ENCODE data around the gene KDM4B. TPM values are rescaled to one million over a fixed set of nuclear protein-coding genes. Genes with fewer than 3 reads are reported as not detected.

The KDM4B gene
- total RNA-seq, 1 donor: 22.1 TPM

GRCh38 chr19:5097331-5097930 is 128.5 kb downstream of the KDM4B start:
- TF ChIP-seq CTCF (IDR thresholded peaks at IDR 0.05; ENCODE audit: extremely low read depth, low read depth, low read length): no peak
- no peaks in the 10 kb centered on the region for H3K4me1 ChIP-seq (ENCODE audit: insufficient read depth, low read length)

GRCh38 chr19:5097959-5098623 is 129.2 kb downstream of the KDM4B start:
- H3K4me3 ChIP-seq (ENCODE audit: insufficient read depth, low read length): no peak overlapping the region
- H3K4me1 ChIP-seq (ENCODE audit: insufficient read depth, low read length): peaks cover 3% of the 10 kb centered on the region
- no peak for DNase-seq (ENCODE audit: insufficient read length, low spot score, missing footprints)
- TF ChIP-seq CTCF (IDR thresholded peaks at IDR 0.05; ENCODE audit: extremely low read depth, low read depth, low read length): no peak
- peaks cover 3% of the 10 kb centered on the region for H3K9me3 ChIP-seq (ENCODE audit: low read depth, low read length)
- H3K27ac ChIP-seq (ENCODE audit: low read depth, low read length): no peak overlapping the region
- H3K36me3 ChIP-seq (ENCODE audit: insufficient read depth, low read length): peaks cover 19% of the 10 kb centered on the region
- H3K4me2 ChIP-seq (ENCODE audit: insufficient read depth, low read length): no peak overlapping the region
- H2AFZ ChIP-seq (ENCODE audit: low read length): no peak overlapping the region
- H3K27me3 ChIP-seq (ENCODE audit: insufficient read depth, low read length): no peaks in the 10 kb centered on the region
- H4K20me1 ChIP-seq (ENCODE audit: insufficient read depth, low read length): peaks cover 6% of the 10 kb centered on the region
- no peaks in the 10 kb centered on the region for H3K79me2 ChIP-seq (ENCODE audit: insufficient read depth, low read length)

More at GRCh38 chr19:5097331-5097930, 128.5 kb downstream of the KDM4B start:
- Histone ChIP-seq H3K79me2 (ENCODE audit: insufficient read depth, low read length) (no peaks in the 10 kb centered on the region), H3K4me3 (ENCODE audit: insufficient read depth, low read length) (no peak overlapping the region), H2AFZ (ENCODE audit: low read length) (no peak overlapping the region), H3K27ac (ENCODE audit: low read depth, low read length) (no peak overlapping the region), H4K20me1 (ENCODE audit: insufficient read depth, low read length) (peaks cover 8% of the 10 kb centered on the region), H3K4me2 (ENCODE audit: insufficient read depth, low read length) (no peak overlapping the region), H3K27me3 (ENCODE audit: insufficient read depth, low read length) (no peaks in the 10 kb centered on the region), H3K36me3 (ENCODE audit: insufficient read depth, low read length) (peaks cover 19% of the 10 kb centered on the region), H3K9me3 (ENCODE audit: low read depth, low read length) (peaks cover 3% of the 10 kb centered on the region)
- DNase-seq (ENCODE audit: insufficient read length, low spot score, missing footprints): no peak

GRCh38 chr19:5098646-5099045 is 129.7 kb downstream of the KDM4B start:
- H3K4me3 ChIP-seq (ENCODE audit: insufficient read depth, low read length): no peak overlapping the region
- H3K27ac ChIP-seq (ENCODE audit: low read depth, low read length): no peak overlapping the region
- H3K36me3 ChIP-seq (ENCODE audit: insufficient read depth, low read length): peaks cover 19% of the 10 kb centered on the region
- no peak for DNase-seq (ENCODE audit: insufficient read length, low spot score, missing footprints)
- H3K4me1 ChIP-seq (ENCODE audit: insufficient read depth, low read length): peaks cover 3% of the 10 kb centered on the region
- TF ChIP-seq CTCF (IDR thresholded peaks at IDR 0.05; ENCODE audit: extremely low read depth, low read depth, low read length): no peak
- no peak overlapping the region for H2AFZ ChIP-seq (ENCODE audit: low read length)
- peaks cover 3% of the 10 kb centered on the region for H3K9me3 ChIP-seq (ENCODE audit: low read depth, low read length)
- peaks cover 11% of the 10 kb centered on the region for H4K20me1 ChIP-seq (ENCODE audit: insufficient read depth, low read length)
- H3K79me2 ChIP-seq (ENCODE audit: insufficient read depth, low read length): no peaks in the 10 kb centered on the region
- H3K4me2 ChIP-seq (ENCODE audit: insufficient read depth, low read length): no peak overlapping the region
- H3K27me3 ChIP-seq (ENCODE audit: insufficient read depth, low read length): no peaks in the 10 kb centered on the region

- Histone ChIP-seq H3K79me2 (ENCODE audit: insufficient read depth, low read length) (no peaks in the 10 kb centered on the region), H3K27ac (ENCODE audit: low read depth, low read length) (no peak overlapping the region), H2AFZ (ENCODE audit: low read length) (no peak overlapping the region), H3K27me3 (ENCODE audit: insufficient read depth, low read length) (no peaks in the 10 kb centered on the region), H3K4me3 (ENCODE audit: insufficient read depth, low read length) (no peak overlapping the region), H3K4me1 (ENCODE audit: insufficient read depth, low read length) (peaks cover 3% of the 10 kb centered on the region), H4K20me1 (ENCODE audit: insufficient read depth, low read length) (peaks cover 13% of the 10 kb centered on the region), H3K36me3 (ENCODE audit: insufficient read depth, low read length) (peaks cover 19% of the 10 kb centered on the region), H3K4me2 (ENCODE audit: insufficient read depth, low read length) (no peak overlapping the region), H3K9me3 (ENCODE audit: low read depth, low read length) (peaks cover 3% of the 10 kb centered on the region)
- no peak for DNase-seq (ENCODE audit: insufficient read length, low spot score, missing footprints)
- no peak for TF ChIP-seq CTCF (IDR thresholded peaks at IDR 0.05; ENCODE audit: extremely low read depth, low read depth, low read length)
Measured at GRCh38 chr19:5099701-5100221, 130.8 kb downstream of the KDM4B start.
